Loucy (cell line): Measurements from ENCODE around the gene SZT2.

Source experiments
- CTCF ChIP-seq: fragments of 200-600 bp; sonication (generic); conservative IDR thresholded peaks from 2 replicates; pipeline ENCODE4 v1.5.1; 2014; ENCODE audit warnings: mild to moderate bottlenecking, antibody characterized with exemption, low read length
- EZH2phosphoT487 ChIP-seq: fragments of 200-600 bp; IDR thresholded peaks from 2 replicates; pipeline ENCODE4 v1.6.1; 2018; ENCODE audit warnings: antibody characterized with exemption, mild to moderate bottlenecking, moderate library complexity, borderline replicate concordance

DNA sequence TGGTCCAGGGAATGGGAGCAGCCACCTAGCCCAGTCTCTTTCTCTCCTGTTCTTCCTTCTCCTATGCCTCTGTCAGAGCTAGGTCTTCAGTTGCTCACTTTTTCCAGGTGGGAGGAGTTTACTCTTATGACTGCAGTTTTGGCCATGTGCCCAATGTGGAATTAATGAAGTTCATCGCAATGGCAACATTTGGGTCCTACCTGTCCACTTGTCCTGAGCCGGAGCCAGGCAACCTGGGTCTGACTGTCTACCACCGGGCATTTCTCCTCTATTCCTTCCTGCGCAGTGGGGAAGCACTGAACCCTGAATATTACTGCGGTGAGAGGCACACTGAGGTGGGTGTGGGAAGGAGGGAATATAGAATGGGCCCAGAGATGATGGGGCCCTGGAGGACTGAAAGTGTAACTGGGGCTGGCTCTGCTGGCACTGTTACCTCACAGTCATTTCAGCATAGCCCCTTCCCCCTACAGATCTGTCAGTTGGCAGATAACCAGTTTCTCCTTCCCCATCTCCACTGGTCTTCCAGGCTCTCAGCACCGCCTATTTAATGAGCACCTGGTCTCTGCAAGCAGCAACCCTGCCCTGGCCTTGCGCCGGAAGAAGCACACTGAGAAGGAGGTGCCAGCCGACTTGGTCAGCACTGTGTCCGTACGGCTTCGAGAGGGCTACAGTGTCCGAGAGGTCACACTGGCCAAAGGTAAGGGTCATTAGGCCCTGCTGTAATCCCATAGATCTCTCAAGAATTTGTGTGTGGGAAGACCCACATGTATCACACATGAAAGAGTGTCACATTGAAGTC lies 30.1 kb downstream of the SZT2 start:
- no peak for TF ChIP-seq CTCF
- TF ChIP-seq EZH2phosphoT487, result no peak
